Neural crest cell (in vitro differentiated cells): Measurements from ENCODE around the gene KIF3A. TPM values are rescaled to one million over a fixed set of nuclear protein-coding genes. Genes with fewer than 3 reads are reported as not detected.

Experiments
- DNase-seq: peaks from one replicate; pipeline ENCODE4 v3.0.0; 2021; ENCODE audit warnings: low read depth, mixed read lengths, low spot score
- H3K27ac Mint-ChIP-seq: one replicate; pipeline ENCODE4 v1.8.0; 2021; ENCODE audit warnings: mild to moderate bottlenecking, mixed read lengths; ENCODE audit not compliant: unreplicated experiment
- H3K27me3 Mint-ChIP-seq: 2 replicates; pipeline ENCODE4 v1.8.0; 2021; ENCODE audit warnings: low read depth, mild to moderate bottlenecking, mixed read lengths
- H3K36me3 Mint-ChIP-seq: 2 replicates; pipeline ENCODE4 v1.8.0; 2021; ENCODE audit warnings: low read depth, mild to moderate bottlenecking, mixed read lengths
- H3K4me1 Mint-ChIP-seq: 2 replicates; pipeline ENCODE4 v1.8.0; 2021; ENCODE audit warnings: mixed read lengths
- H3K4me3 Mint-ChIP-seq: one replicate; pipeline ENCODE4 v1.8.0; 2021; ENCODE audit warnings: mild to moderate bottlenecking, mixed read lengths
- H3K9me3 Mint-ChIP-seq: 2 replicates; pipeline ENCODE4 v1.8.0; 2021; ENCODE audit warnings: mixed read lengths
- total RNA-seq: library from RNA; stranded (reverse); gene quantifications from 2 replicates; pipeline ENCODE4 v1.2.1, GENCODE V29; 2021
- TF ChIP-seq, protein P1 (sequence below): fragments of 200-600 bp; sonication (generic); conservative IDR thresholded peaks from 2 replicates; pipeline ENCODE4 v1.5.0; 2021; ENCODE audit warnings: antibody characterized with exemption, mild to moderate bottlenecking

Gene KIF3A
- total RNA-seq, 1 donor from 2014 or later: 23.8 TPM

DNA sequence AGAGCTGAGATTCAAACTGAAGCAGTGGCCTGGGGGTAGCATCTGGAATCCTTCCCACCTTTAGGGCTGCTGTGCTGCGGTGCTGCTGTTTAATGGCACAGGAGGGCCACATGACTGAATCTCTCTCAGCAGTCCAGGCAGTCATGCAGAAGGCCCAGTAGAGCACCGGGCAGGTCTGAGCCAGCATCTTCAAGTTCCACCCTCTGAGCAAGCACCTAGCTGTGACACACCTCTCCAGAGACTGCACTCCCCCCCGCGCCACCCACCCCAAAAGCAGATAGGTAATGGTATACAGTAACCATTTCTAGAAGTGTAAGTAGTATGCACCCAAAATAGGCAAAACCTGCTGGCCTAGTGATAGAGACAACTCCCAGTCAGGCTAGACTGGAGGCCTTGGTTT lies 55.4 kb downstream of the KIF3A start:
- H3K36me3 Mint-ChIP-seq: no peaks in the 10 kb centered on the region
- TF ChIP-seq, protein P1, sequence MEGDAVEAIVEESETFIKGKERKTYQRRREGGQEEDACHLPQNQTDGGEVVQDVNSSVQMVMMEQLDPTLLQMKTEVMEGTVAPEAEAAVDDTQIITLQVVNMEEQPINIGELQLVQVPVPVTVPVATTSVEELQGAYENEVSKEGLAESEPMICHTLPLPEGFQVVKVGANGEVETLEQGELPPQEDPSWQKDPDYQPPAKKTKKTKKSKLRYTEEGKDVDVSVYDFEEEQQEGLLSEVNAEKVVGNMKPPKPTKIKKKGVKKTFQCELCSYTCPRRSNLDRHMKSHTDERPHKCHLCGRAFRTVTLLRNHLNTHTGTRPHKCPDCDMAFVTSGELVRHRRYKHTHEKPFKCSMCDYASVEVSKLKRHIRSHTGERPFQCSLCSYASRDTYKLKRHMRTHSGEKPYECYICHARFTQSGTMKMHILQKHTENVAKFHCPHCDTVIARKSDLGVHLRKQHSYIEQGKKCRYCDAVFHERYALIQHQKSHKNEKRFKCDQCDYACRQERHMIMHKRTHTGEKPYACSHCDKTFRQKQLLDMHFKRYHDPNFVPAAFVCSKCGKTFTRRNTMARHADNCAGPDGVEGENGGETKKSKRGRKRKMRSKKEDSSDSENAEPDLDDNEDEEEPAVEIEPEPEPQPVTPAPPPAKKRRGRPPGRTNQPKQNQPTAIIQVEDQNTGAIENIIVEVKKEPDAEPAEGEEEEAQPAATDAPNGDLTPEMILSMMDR: no peak
- no peak overlapping the region for H3K27ac Mint-ChIP-seq
- no peak overlapping the region for H3K4me3 Mint-ChIP-seq
- H3K4me1 Mint-ChIP-seq: no peaks in the 10 kb centered on the region
- no peaks in the 10 kb centered on the region for H3K27me3 Mint-ChIP-seq
- no peaks in the 10 kb centered on the region for H3K9me3 Mint-ChIP-seq
- DNase-seq: no peak

GRCh38 chr5:132681476-132681831 lies 55.9 kb downstream of the KIF3A start:
- Mint-ChIP-seq H3K27me3 (no peaks in the 10 kb centered on the region), H3K9me3 (no peaks in the 10 kb centered on the region), H3K27ac (no peak overlapping the region), H3K4me1 (no peaks in the 10 kb centered on the region), H3K36me3 (no peaks in the 10 kb centered on the region), H3K4me3 (no peak overlapping the region)
- no peak for DNase-seq
- TF ChIP-seq, protein P1: no peak

- TF ChIP-seq, protein P1: no peak
- Mint-ChIP-seq H3K36me3 (no peaks in the 10 kb centered on the region), H3K4me1 (no peaks in the 10 kb centered on the region), H3K27ac (no peak overlapping the region), H3K4me3 (no peak overlapping the region), H3K27me3 (no peaks in the 10 kb centered on the region), H3K9me3 (no peaks in the 10 kb centered on the region)
- DNase-seq: no peak
Measured at GRCh38 chr5:132680780-132681475, 56.4 kb downstream of the KIF3A start.

DNA sequence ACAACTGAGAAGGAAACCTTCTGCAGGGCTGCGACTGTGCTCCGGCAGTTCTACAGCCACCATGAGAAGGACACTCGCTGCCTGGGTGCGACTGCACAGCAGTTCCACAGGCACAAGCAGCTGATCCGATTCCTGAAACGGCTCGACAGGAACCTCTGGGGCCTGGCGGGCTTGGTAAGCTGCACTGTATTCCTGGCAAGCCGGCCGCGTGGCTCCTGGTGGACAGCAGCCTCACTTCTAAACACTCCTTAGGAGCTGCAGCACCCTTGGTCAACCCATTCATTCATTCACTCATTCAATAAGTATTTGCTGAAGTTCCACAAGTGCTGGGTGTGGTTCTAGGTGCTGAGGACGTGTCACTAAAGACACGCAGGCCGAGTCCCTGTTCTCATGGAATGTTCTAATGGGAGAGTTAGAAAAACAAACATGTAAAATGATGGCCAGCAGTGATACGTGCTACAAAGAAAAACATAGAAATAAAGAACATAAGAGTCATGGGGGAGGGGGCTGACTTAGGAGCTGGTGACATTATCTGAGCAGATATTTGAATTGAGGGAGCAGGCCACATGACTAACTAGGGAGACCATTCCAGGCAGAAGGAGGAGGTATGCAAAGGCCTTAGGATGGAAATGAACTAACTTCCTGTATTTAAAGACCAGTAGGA lies 57.5 kb downstream of the KIF3A start:
- no peaks in the 10 kb centered on the region for H3K27me3 Mint-ChIP-seq
- no peaks in the 10 kb centered on the region for H3K4me1 Mint-ChIP-seq
- H3K36me3 Mint-ChIP-seq: no peaks in the 10 kb centered on the region
- no peak for DNase-seq
- no peaks in the 10 kb centered on the region for H3K9me3 Mint-ChIP-seq
- TF ChIP-seq, protein P1: no peak
- H3K27ac Mint-ChIP-seq: no peak overlapping the region
- no peak overlapping the region for H3K4me3 Mint-ChIP-seq

DNA sequence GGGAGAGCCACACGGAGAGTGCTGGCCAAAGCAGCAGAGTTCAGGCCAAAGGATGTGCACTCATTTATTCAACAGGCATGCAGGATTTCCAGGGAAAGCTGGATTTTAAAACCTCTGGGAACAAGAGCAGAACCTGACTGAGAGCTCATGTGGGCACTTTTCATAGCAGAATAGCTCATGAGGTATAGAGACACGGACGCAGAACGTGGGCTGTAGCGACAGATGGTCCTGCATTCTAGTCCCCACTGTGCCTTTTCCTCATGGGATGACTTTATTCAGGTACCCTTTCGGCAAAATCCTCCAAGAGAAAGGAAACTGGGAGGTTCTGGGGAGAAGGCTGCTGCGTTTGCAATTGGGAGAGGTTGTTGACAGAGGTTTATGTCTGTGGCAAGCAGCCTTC lies 58.2 kb downstream of the KIF3A start:
- Mint-ChIP-seq H3K27ac (no peak overlapping the region), H3K4me3 (no peak overlapping the region), H3K9me3 (no peaks in the 10 kb centered on the region), H3K36me3 (no peaks in the 10 kb centered on the region), H3K27me3 (no peaks in the 10 kb centered on the region), H3K4me1 (no peaks in the 10 kb centered on the region)
- no peak for DNase-seq
- TF ChIP-seq, protein P1: no peak
